GM12865 (cell line): ENCODE data around the gene SHLD2.

Experiments used
- DNase-seq: peaks from one replicate; pipeline ENCODE4 v3.0.0; 2010; ENCODE audit warnings: low read depth
- H3K4me3 ChIP-seq: 2 replicates; pipeline ENCODE4 v1.5.1; 2011; ENCODE audit warnings: mild to moderate bottlenecking, low read depth, low read length, control low read depth
- TF ChIP-seq, protein P1 (sequence below): IDR thresholded peaks from 2 replicates; pipeline ENCODE4 v1.5.1; 2011; ENCODE audit warnings: low read length, control low read depth, low read depth, inconsistent platforms; ENCODE audit not compliant: insufficient read depth; ENCODE audit errors: missing control alignments

SHLD2 gene, protein sequence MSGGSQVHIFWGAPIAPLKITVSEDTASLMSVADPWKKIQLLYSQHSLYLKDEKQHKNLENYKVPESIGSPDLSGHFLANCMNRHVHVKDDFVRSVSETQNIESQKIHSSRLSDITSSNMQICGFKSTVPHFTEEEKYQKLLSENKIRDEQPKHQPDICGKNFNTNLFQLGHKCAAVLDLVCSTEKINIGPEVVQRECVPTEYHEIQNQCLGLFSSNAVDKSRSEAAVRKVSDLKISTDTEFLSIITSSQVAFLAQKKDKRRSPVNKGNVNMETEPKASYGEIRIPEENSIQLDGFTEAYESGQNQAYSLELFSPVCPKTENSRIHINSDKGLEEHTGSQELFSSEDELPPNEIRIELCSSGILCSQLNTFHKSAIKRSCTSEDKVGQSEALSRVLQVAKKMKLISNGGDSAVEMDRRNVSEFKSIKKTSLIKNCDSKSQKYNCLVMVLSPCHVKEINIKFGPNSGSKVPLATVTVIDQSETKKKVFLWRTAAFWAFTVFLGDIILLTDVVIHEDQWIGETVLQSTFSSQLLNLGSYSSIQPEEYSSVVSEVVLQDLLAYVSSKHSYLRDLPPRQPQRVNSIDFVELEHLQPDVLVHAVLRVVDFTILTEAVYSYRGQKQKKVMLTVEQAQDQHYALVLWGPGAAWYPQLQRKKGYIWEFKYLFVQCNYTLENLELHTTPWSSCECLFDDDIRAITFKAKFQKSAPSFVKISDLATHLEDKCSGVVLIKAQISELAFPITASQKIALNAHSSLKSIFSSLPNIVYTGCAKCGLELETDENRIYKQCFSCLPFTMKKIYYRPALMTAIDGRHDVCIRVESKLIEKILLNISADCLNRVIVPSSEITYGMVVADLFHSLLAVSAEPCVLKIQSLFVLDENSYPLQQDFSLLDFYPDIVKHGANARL

DNA sequence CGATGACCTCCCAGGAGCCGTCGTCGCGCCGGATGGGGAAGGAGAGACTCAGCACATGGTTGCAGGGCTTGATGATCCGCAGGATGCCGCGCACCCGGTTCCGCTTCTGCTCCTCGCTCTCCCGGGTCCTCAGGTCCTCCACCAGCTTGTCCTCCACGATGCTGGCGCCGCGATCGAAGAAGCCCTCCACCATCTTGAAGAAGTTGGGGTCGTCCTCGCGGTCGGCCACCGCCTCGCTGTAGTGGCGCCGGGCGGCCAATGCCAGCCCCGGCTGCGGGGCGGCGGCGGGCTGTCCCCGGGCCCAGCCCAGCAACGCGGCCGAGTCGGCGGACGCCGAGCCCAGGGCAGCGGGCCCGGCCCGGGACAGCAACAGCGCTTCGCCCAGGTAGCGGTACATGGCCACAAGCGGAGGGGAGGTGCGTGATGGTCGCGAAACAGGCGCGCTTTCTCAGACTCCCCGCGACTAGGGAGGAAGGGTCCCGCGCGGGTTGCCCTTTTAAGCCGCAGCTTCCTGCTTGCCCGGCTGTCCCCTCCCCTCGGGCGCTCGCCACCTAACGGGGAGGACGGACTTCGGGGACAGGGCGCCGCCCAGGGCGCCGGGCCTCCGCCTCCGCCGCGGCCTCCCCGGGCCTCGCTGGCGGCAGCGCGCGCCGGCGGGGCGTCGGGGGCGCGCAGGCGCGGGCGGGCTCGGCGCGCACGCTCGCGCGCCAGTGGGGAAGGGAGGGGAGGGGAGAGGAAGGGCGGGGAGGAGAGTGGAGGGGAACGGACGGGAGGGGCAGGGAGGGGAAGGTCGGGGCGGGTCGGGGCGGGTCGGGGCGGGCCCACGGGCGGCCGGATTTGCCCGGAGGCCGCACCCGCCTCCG is at the start of gene SHLD2, which contains the start of gene GLUD1:
SHLD2 (plus strand) TSS at position 834 of the 863 bp plus-strand sequence. CDS start 56,149 bp downstream, outside the sequence.
GLUD1 (minus strand) TSS at position 471 of the 863 bp plus-strand sequence; CDS start at position 397, 74 bp downstream.
- peak within 1 kb of the TSS; percentile 88 for H3K4me3 ChIP-seq
- DNase-seq = peak; percentile 98
- TF ChIP-seq, protein P1, sequence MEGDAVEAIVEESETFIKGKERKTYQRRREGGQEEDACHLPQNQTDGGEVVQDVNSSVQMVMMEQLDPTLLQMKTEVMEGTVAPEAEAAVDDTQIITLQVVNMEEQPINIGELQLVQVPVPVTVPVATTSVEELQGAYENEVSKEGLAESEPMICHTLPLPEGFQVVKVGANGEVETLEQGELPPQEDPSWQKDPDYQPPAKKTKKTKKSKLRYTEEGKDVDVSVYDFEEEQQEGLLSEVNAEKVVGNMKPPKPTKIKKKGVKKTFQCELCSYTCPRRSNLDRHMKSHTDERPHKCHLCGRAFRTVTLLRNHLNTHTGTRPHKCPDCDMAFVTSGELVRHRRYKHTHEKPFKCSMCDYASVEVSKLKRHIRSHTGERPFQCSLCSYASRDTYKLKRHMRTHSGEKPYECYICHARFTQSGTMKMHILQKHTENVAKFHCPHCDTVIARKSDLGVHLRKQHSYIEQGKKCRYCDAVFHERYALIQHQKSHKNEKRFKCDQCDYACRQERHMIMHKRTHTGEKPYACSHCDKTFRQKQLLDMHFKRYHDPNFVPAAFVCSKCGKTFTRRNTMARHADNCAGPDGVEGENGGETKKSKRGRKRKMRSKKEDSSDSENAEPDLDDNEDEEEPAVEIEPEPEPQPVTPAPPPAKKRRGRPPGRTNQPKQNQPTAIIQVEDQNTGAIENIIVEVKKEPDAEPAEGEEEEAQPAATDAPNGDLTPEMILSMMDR = no peak

DNA sequence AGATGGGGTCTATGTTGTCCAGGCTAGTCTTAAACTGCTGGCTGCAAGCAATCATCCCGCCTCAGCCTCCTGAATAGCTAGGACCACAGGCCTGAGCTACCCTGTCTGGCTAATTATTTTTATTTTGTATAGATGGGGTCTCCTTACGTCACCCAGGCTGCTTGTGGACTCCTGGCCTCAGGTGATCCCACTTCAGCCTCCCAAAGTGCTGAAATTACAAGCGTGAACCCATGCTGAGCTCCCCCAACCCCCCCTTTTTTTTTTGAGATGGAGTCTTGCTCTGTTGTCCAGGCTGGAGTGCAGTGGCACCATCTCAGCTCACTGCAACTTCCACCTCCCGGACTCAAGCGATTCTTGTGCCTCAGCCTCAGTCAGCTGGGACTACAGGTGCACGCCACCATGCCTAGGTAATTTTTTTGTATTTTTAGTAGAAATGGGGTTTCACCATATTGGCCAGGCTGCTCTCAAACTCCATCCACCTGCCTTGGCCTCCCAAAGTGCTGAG is 49.5 kb upstream of the SHLD2 start:
- TF ChIP-seq, protein P1 = no peak
- DNase-seq = no peak
- H3K4me3 ChIP-seq = no peak overlapping the region

DNA sequence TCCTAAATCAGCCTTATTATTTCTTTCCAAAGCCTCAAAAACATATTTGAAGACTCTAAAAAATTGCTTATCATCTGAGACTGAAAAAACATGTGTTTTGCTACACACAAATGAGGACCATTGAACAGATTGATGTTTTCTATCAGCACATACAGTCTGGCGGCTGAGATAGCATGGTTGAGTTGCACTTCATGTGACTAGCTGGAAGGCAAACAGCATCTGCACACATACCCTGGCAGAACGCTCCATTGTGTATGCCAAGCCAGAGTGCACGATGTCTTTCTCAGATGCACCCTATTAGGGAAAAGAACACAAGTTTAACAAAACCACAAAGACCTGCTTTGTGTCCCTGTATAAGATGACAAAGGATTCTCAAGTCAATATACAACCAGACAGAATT is 41.9 kb upstream of the SHLD2 start:
- DNase-seq = no peak

DNA sequence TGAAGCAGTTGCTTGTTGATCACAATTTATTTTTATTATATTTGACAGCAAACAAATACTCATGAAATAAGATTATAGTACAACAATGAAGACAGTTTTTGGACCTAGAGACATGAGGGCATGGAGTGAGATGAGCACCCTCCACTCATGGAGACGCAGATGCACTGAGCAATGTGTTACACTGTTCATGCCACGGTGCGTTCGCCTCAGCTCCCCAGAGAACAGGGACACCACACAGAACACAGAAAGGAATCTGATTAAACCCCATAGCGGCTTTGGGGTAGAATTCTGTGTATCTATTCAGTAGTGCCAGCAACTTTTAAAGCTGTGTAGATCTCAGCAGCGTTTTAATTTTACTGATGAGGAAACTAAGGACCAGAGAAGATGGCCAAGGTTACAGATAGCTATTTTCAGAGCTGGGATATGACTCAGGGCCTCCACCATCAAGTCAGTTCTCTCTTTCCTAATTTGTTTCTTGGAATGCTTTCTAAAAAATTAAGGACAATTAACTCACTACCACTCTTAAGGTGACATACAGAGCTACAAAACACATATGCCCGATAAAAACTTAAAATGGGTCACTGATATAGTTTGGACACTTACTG is 41.3 kb upstream of the SHLD2 start:
- no peak overlapping the region for H3K4me3 ChIP-seq
- no peak for DNase-seq
- TF ChIP-seq, protein P1 = no peak

More for the DNA sequence above, 41.9 kb upstream of the SHLD2 start:
- H3K4me3 ChIP-seq = no peak overlapping the region
- TF ChIP-seq, protein P1 = no peak

DNA sequence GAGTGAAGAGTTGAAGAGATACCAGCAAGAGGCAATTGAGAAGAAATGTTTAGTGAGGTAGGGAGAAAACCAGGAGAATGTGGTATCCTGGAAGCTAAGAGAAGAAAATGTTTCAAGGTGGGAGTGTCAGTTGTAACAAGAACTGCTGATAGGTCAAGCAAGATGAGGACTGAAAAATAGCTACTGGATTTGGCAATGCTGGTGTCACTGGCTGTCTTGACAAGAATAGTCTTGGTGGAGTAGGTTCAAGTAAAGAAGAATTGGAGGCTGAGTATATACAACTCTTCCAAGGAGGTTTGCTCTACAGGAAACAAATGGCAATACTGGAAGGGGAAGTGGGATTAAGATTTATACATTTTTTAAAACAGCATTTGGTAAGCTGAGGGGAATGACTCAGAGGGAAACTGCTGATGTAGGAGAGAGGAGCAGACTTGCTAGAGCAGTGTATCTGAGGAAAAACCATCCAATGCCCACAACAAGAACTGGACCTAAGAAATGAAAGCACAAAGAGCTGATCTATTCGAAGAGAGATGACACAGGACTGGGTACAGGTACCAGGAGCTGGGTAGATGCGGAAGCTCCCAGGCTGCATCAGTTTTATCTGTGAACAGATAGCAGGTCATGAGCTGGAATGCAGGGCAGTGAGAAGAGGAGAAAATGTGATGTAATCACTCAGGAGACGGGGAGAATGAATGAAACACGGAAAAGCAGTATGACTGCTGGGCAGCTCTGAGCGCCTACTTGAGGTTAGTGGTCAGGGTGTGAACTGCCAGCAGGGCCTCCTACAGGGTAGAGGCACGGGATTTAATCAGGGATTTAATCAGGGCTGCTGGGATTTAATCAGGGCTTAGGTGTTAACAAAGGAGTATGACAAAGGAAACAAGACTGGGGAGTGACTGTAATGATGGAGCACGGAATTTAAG is 40.4 kb upstream of the SHLD2 start:
- DNase-seq = peak; percentile 9
- TF ChIP-seq, protein P1 = no peak
- no peak overlapping the region for H3K4me3 ChIP-seq
